GM12878 (cell line): Measurements from ENCODE around the gene OSGEPL1. TPM values are rescaled to one million over a fixed set of nuclear protein-coding genes. Genes with fewer than 3 reads are reported as not detected.

ENCODE experiments used
- ATAC-seq: fragments of 200-7000 bp; cut with Tn5 transposase; 3 replicates; pipeline ENCODE4 v1.9.1; 2020; ENCODE audit warnings: mild to moderate bottlenecking, moderate library complexity
- BruUV-seq: library from RNA; stranded (reverse); fragments of 400-500 nt; replicated peaks from 2 replicates; lab custom pipeline; 2021; lab: Mats Ljungman, UMichigan
- CTCF ChIA-PET: fragments of 300-600 bp; sonication (Branson Sonifier 250); formaldehyde crosslinking; extraction: SDS; loops from one replicate; lab custom pipeline; 2021; ENCODE audit warnings: inconsistent platforms; lab: Yijun Ruan, JAX
- POLR2A ChIA-PET: fragments of 350-600 bp; formaldehyde crosslinking; extraction: SDS; loops from one replicate; lab custom pipeline; 2021; ENCODE audit warnings: inconsistent platforms; lab: Charles Lee
- RAD21 ChIA-PET: fragments of 300-600 bp; sonication (Branson Sonifier 250); formaldehyde crosslinking; loops from one replicate; lab custom pipeline; 2023; ENCODE audit warnings: antibody characterized with exemption; ENCODE audit not compliant: unreplicated experiment; lab: Charles Lee
- SMC1A ChIA-PET: fragments of 300-600 bp; sonication (Branson Sonifier 250); formaldehyde crosslinking; loops from one replicate; lab custom pipeline; 2023; ENCODE audit not compliant: unreplicated experiment, uncharacterized antibody; lab: Charles Lee
- DNase-seq: peaks from one replicate; pipeline ENCODE4 v3.0.0-alpha.2; 2011; ENCODE audit warnings: low read depth, low spot score
- FAIRE-seq: peaks from 3 replicates; lab custom pipeline; 2011; peaks lifted over from hg19 to GRCh38; lab: Jason Lieb, UNC
- H2AFZ ChIP-seq: 2 replicates; pipeline ENCODE4 v1.6.0; 2011; ENCODE audit warnings: low read depth, low read length, control low read depth; ENCODE audit not compliant: control insufficient read depth
- H3K27ac ChIP-seq: 2 replicates; pipeline ENCODE4 v1.5.1; 2011; ENCODE audit warnings: control low read depth; ENCODE audit not compliant: control insufficient read depth, insufficient read depth
- H3K27me3 ChIP-seq, 2 experiments: replicated peaks in 1 of 2; 2 replicates each; pipeline versions ENCODE4 v1.6.0 to v1.6.1; 2011; ENCODE audit warnings: low read length in 1 of 2; ENCODE audit not compliant: control insufficient read depth in 2 of 2, insufficient read depth in 2 of 2
- H3K36me3 ChIP-seq, 2 experiments: 2 replicates each; pipeline ENCODE4 v1.5.1; 2011; ENCODE audit warnings: low read length in 1 of 2; ENCODE audit not compliant: control insufficient read depth in 2 of 2, insufficient read depth in 2 of 2
- H3K4me1 ChIP-seq: 2 replicates; pipeline ENCODE4 v1.6.1; 2011; ENCODE audit warnings: mild to moderate bottlenecking, low read length, moderate library complexity, mixed read lengths; ENCODE audit not compliant: control insufficient read depth, insufficient read depth
- H3K4me2 ChIP-seq: 2 replicates; pipeline ENCODE4 v1.6.0; 2011; ENCODE audit warnings: control low read depth; ENCODE audit not compliant: control insufficient read depth, insufficient read depth
- H3K4me3 ChIP-seq: fragments of 200-600 bp; sonication (generic); 2 replicates; pipeline ENCODE4 v1.5.1; 2016
- H3K79me2 ChIP-seq: 2 replicates; pipeline ENCODE4 v1.6.0; 2011; ENCODE audit warnings: low read length; ENCODE audit not compliant: control insufficient read depth, insufficient read depth
- H3K9ac ChIP-seq: 2 replicates; pipeline ENCODE4 v1.8.0; 2011; ENCODE audit warnings: low read length, control low read depth, mixed read lengths; ENCODE audit not compliant: control insufficient read depth, insufficient read depth
- H3K9me3 ChIP-seq: replicated peaks from 3 replicates; pipeline ENCODE4 v1.5.1; 2011; ENCODE audit warnings: mild to moderate bottlenecking, low read length; ENCODE audit not compliant: control insufficient read depth, insufficient read depth
- H4K20me1 ChIP-seq: 2 replicates; pipeline ENCODE4 v1.6.0; 2011; ENCODE audit not compliant: control insufficient read depth, insufficient read depth
- CHD2 ChIP-seq: IDR thresholded peaks from 2 replicates; pipeline ENCODE4 v1.6.1; 2011; ENCODE audit warnings: low read depth, low read length, improper control_type of control experiment, borderline replicate concordance
- E4F1 ChIP-seq: fragments of 450-650 bp; IDR thresholded peaks from 2 replicates; pipeline ENCODE4 v1.6.1; 2018; ENCODE audit warnings: borderline replicate concordance, mild to moderate bottlenecking; ENCODE audit not compliant: partially characterized antibody
- FOS ChIP-seq: IDR thresholded peaks from 3 replicates; pipeline ENCODE4 v1.6.1; 2011; ENCODE audit warnings: borderline replicate concordance; ENCODE audit not compliant: insufficient read length; ENCODE audit errors: extremely low read depth
- IRF4 ChIP-seq: IDR thresholded peaks from 2 replicates; pipeline ENCODE4 v1.6.1; 2011; ENCODE audit warnings: low read depth, low read length
- JUNB ChIP-seq: IDR thresholded peaks from 2 replicates; pipeline ENCODE4 v1.6.1; 2016; ENCODE audit warnings: antibody characterized with exemption, mild to moderate bottlenecking
- MEF2A ChIP-seq: IDR thresholded peaks from 2 replicates; pipeline ENCODE4 v1.6.1; 2011; ENCODE audit warnings: low read depth, mild to moderate bottlenecking, low read length, moderate library complexity; ENCODE audit not compliant: insufficient read depth
- NKRF ChIP-seq: fragments of 450-650 bp; conservative IDR thresholded peaks from 2 replicates; pipeline ENCODE4 v1.6.1; 2017; ENCODE audit warnings: mild to moderate bottlenecking, moderate library complexity
- WRNIP1 ChIP-seq: IDR thresholded peaks from 2 replicates; pipeline ENCODE4 v1.6.1; 2011; ENCODE audit warnings: low read depth, low read length, improper control_type of control experiment, borderline replicate concordance
- YY1 ChIP-seq: IDR thresholded peaks from 2 replicates; pipeline ENCODE4 v1.6.1; 2011; ENCODE audit warnings: low read depth, mild to moderate bottlenecking, low read length
- ZZZ3 ChIP-seq: IDR thresholded peaks from 2 replicates; pipeline ENCODE4 v1.6.1; 2011; ENCODE audit warnings: low read depth; ENCODE audit not compliant: control insufficient read depth, insufficient read length
- WGBS: methylation state at CpG from one replicate; pipeline ENCODE4 v1.1.6; 2016; ENCODE audit warnings: low lambda C conversion rate; ENCODE audit not compliant: insufficient replicate concordance, insufficient coverage; ENCODE audit errors: missing lambda C conversion rate; 5-methylcytosine and 5-hydroxymethylcytosine counted together
- in situ Hi-C: fragments of 300-500 bp; cut with MboI; formaldehyde crosslinking; loops from 9 replicates; pipeline ENCODE4 v1.14.3; 2018; ENCODE audit warnings: mixed read lengths
- intact Hi-C: fragments of 100-400 bp; cut with micrococcal nuclease; formaldehyde crosslinking; loops from one replicate; pipeline ENCODE4 v1.14.2; 2022; ENCODE audit not compliant: unreplicated experiment
- polyA plus RNA-seq, 11 experiments: library from polyadenylated mRNA; depleted of rRNA in 4 of 11; unstranded in 6 of 11; stranded (reverse) in 5 of 11; fragments of >200 nt; fragmentation: Nextera tagmentation in 4 of 11; fragmentation: Illumina TruSeq in 1 of 11; extraction: Ambion mirVana in 4 of 11; extraction: Trizol in 1 of 11; gene quantifications; 1 replicate in 1 of 11; 2 replicates in 10 of 11; pipeline versions ENCODE4 v1.2.1 to v1.2.3, GENCODE V29; 2011 to 2016; ENCODE audit warnings: inconsistent platforms in 2 of 11, missing spikeins in 2 of 11, low read depth in 1 of 11
- total RNA-seq, 4 experiments: library from RNA; depleted of rRNA in 3 of 4; stranded (reverse); fragments of >200 nt in 3 of 4; fragmentation: Illumina TruSeq in 1 of 4; extraction: Trizol in 1 of 4; gene quantifications; 2 replicates each; pipeline versions ENCODE4 v1.2.1 to v1.2.3, GENCODE V29; 2013 to 2021

The OSGEPL1 gene
- total and polyA plus RNA-seq, 10 of the 15 experiments (the other 5 are each of a cell fraction or from before 2014, with no cell fraction given) = 6.7 to 18.0 (median 9.4) TPM

- Histone ChIP-seq H3K9ac (peak overlapping the region; percentile 83), H3K4me1 (peaks cover 4% of the 10 kb centered on the region; the same call in 1 of the 2 replicates)
- in situ Hi-C loops = no loop called here
Observed at GRCh38 chr2:189782221-189782671, 19.7 kb upstream of the OSGEPL1 start.

GRCh38 chr2:189772212-189772611 lies 9.6 kb upstream of the OSGEPL1 start:
- ChIA-PET CTCF (interaction anchor here (0.5 to 2.0 kb wide), 4 partner anchors 10 to 102 kb away, joined by 3 to 7 read pairs (median 5); partner anchors contain the start of gene OSGEPL1), SMC1A (interaction anchor here (0.7 to 1.3 kb wide), 4 partner anchors 10 to 105 kb away, joined by 3 to 4 read pairs (median 4); partner anchors contain the start of gene OSGEPL1), POLR2A (interaction anchor here (1.5 kb wide), 1 partner anchor 9 kb away, joined by 3 read pairs; the partner anchor contains the start of gene OSGEPL1), RAD21 (no interaction called here)
- FAIRE-seq (no peak), DNase-seq (no peak), ATAC-seq (no peak)
- H3K36me3 ChIP-seq = peaks cover 0 to 18% of the 10 kb centered on the region in 2 experiments; a peak in 2 of 4 replicates
- H3K27ac ChIP-seq = no peak overlapping the region
- no peak overlapping the region for H3K9ac ChIP-seq
- intact Hi-C loops = no loop called here
- no peaks in the 10 kb centered on the region for H3K9me3 ChIP-seq
- TF ChIP-seq MEF2A (no peak), WRNIP1 (no peak), NKRF (no peak), E4F1 (no peak)
- H3K4me2 ChIP-seq = no peak overlapping the region
- WGBS = 92% methylated on average over 1 of the region's 1 CpG
- no peaks in the 10 kb centered on the region for H4K20me1 ChIP-seq
- in situ Hi-C loops = no loop called here
- H3K27me3 ChIP-seq = no peaks in the 10 kb centered on the region
- H3K4me1 ChIP-seq = no peaks in the 10 kb centered on the region
- H3K4me3 ChIP-seq = no peak overlapping the region
- H3K79me2 ChIP-seq = no peaks in the 10 kb centered on the region
- H2AFZ ChIP-seq = no peak overlapping the region
- BruUV-seq = no TSS peak

More at GRCh38 chr2:189782221-189782671, 19.7 kb upstream of the OSGEPL1 start:
- Histone ChIP-seq H3K27me3 (no peaks in the 10 kb centered on the region), H4K20me1 (no peaks in the 10 kb centered on the region), H3K4me2 (peak overlapping the region; percentile 88)
- 26% methylated on average over 4 of the region's 4 CpGs for WGBS
- CTCF ChIA-PET = interaction anchor here (0.9 to 3.2 kb wide), 4 partner anchors 16 to 30 kb away, joined by 4 to 14 read pairs (median 6); partner anchors contain the start of gene OSGEPL1
- RAD21 ChIA-PET = no interaction called here
- ATAC-seq = no peak
- TF ChIP-seq FOS (no peak), CHD2 (no peak), ZZZ3 (no peak), YY1 (0 out of 2 replicates have a peak, but pooled peaks have one; percentile 11), JUNB (0 out of 2 replicates have a peak, but pooled peaks have one; percentile 28), IRF4 (peak; percentile 53; the same call in 1 of the 2 replicates)
- TF ChIP-seq, all 136 proteins: peak for 3
- peaks cover 2 to 14% of the 10 kb centered on the region in 2 experiments; a peak in 3 of 4 replicates for H3K36me3 ChIP-seq
- FAIRE-seq (no peak), DNase-seq (no peak)
- ChIA-PET SMC1A (interaction anchor here (1.4 kb wide), 1 partner anchor 474 kb away, joined by 3 read pairs; no protein-coding TSS in a partner anchor), POLR2A (interaction anchor here (0.6 to 3.7 kb wide), 3 partner anchors 8 to 235 kb away, joined by 4 to 23 read pairs (median 5); partner anchors contain the start of gene OSGEPL1)
- H3K27ac ChIP-seq = peak overlapping the region; percentile 92
- no peaks in the 10 kb centered on the region; the same call in 2 of the 3 replicates for H3K9me3 ChIP-seq
- H3K4me3 ChIP-seq = peak overlapping the region; percentile 86
- intact Hi-C loops = loop anchor here (5.0 kb wide), 3 partner anchors 120 to 750 kb away; partner anchors contain the start of genes ASNSD1, HIBCH and NEMP2
- no peak overlapping the region for H2AFZ ChIP-seq
- peaks cover 62% of the 10 kb centered on the region for H3K79me2 ChIP-seq
- BruUV-seq = no TSS peak
